Measurements from ENCODE around the gene DBR1.

DNA sequence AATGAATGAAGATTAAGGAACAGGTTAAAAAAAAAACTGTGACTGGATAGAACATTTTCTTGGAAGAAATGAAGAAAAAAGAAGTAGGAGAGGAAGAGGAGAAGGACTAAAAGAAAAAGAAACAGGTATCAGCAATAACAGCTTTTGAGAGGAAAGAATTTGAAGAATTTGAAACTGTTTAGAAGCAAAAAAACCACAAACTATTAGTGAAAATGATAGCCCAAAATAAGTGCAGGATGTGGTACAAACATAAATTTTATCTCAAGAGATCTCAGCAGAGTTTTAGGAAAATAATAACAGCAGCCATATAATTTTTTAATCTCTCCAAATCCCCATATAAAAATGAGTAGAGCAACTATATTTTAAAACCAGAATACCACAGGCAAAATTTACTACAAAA is 33.8 kb downstream of the DBR1 start:
- TF ChIP-seq, protein P1, sequence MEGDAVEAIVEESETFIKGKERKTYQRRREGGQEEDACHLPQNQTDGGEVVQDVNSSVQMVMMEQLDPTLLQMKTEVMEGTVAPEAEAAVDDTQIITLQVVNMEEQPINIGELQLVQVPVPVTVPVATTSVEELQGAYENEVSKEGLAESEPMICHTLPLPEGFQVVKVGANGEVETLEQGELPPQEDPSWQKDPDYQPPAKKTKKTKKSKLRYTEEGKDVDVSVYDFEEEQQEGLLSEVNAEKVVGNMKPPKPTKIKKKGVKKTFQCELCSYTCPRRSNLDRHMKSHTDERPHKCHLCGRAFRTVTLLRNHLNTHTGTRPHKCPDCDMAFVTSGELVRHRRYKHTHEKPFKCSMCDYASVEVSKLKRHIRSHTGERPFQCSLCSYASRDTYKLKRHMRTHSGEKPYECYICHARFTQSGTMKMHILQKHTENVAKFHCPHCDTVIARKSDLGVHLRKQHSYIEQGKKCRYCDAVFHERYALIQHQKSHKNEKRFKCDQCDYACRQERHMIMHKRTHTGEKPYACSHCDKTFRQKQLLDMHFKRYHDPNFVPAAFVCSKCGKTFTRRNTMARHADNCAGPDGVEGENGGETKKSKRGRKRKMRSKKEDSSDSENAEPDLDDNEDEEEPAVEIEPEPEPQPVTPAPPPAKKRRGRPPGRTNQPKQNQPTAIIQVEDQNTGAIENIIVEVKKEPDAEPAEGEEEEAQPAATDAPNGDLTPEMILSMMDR (conservative IDR thresholded peaks at IDR 0.05; ENCODE audit: low read depth, low read length): no peak
- TF ChIP-seq EZH2 (IDR thresholded peaks at IDR 0.05; ENCODE audit: borderline replicate concordance, low read depth, low read length, poor library complexity, severe bottlenecking): no peak
